Measurements from ENCODE around the gene WNT7A. TPM values are rescaled to one million over a fixed set of nuclear protein-coding genes. Genes with fewer than 3 reads are reported as not detected.

Gene WNT7A
- total and polyA plus RNA-seq, 4 experiments from 2014 or later = 8.3 to 19.3 (median 13.5) TPM

DNA sequence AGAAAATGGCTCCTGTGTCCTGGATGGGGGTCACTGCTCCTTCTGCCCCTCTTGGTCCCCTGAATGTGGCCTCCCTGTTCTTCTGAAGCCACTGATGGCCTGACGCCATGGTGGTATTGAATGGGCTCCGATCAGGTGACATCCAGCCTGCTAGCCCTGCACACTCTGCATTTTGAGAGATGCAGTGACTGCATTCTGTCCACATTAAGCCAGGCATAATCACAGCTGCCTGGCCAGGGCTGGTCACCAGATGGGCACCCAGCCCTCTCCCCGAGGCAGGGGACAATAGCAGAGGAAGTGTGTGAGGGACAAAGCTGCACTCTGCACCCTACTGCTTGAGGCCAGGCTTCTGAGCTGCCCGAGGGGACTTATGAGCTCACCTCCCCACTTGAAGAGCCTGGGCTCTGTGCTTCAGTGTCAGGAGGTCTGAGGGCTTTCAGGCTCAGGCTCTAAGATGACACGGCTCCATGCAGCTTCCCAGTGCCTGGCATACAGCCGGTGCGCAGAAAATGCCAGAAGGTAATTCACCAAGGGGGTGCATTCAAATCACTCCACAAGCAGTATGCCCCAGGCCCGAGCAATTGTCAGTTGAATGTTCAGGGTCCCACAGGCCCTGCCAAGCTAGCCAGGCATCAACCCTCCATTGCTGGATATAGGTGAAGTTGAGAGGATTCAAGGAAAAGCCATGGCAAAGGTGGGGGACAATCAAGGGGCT lies 56.8 kb downstream of the WNT7A start:
- intact Hi-C loops (cut with micrococcal nuclease) = no loop called here
- ChIA-PET CTCF (ENCODE audit: partially characterized antibody) (interaction anchor here (1.0 to 2.3 kb wide), 2 partner anchors 58 to 61 kb away, joined by 4 to 10 read pairs; no protein-coding TSS in a partner anchor), POLR2A (ENCODE audit: partially characterized antibody) (no interaction called here)
- H3K9me3 ChIP-seq (ENCODE audit: control insufficient read depth in 1 of 2, low read length in 2 of 2) = no peaks in the 10 kb centered on the region
- Mint-ChIP-seq H3K27me3 (no peaks in the 10 kb centered on the region), H3K27ac (peak overlapping the region in 1 of 7 donors; percentile 59), H3K9me3 (peaks cover 0 to 16% (median 9%) of the 10 kb centered on the region in 8 donors), H3K36me3 (peaks cover 29 to 52% of the 10 kb centered on the region in 2 donors), H3K4me1 (peaks cover 2 to 30% (median 9%) of the 10 kb centered on the region in 4 donors), H3K4me3 (no peak overlapping the region)
- DNase-seq = no peak
- no peaks in the 10 kb centered on the region for H3K27me3 ChIP-seq (ENCODE audit: insufficient read depth, low read length)
- H3K4me1 ChIP-seq (ENCODE audit: insufficient read depth, low read length) = no peaks in the 10 kb centered on the region
- H3K27ac ChIP-seq (ENCODE audit: low read depth, low read length) = no peak overlapping the region
- no peak overlapping the region for H3K4me3 ChIP-seq (ENCODE audit: low read length in 2 of 2)
- H3K36me3 ChIP-seq (ENCODE audit: insufficient read depth, low read length) = no peaks in the 10 kb centered on the region

- no peak overlapping the region for H3K27ac Mint-ChIP-seq
- ChIA-PET CTCF (ENCODE audit: partially characterized antibody) (no interaction called here), POLR2A (ENCODE audit: partially characterized antibody) (interaction anchor here (1.0 kb wide), 1 partner anchor 9 kb away, joined by 3 read pairs; no protein-coding TSS in a partner anchor)
- Histone ChIP-seq H3K9me3 (ENCODE audit: control insufficient read depth in 1 of 2, low read length in 2 of 2) (peaks cover 0 to 2% of the 10 kb centered on the region in 2 donors), H3K4me1 (ENCODE audit: insufficient read depth, low read length) (no peaks in the 10 kb centered on the region), H3K27me3 (ENCODE audit: insufficient read depth, low read length) (no peaks in the 10 kb centered on the region), H3K27ac (ENCODE audit: low read depth, low read length) (no peak overlapping the region), H3K4me3 (ENCODE audit: low read length in 2 of 2) (no peak overlapping the region), H3K36me3 (ENCODE audit: insufficient read depth, low read length) (no peaks in the 10 kb centered on the region)
- peaks cover 2 to 26% (median 9%) of the 10 kb centered on the region in 4 donors for H3K4me1 Mint-ChIP-seq
- no peaks in the 10 kb centered on the region for H3K27me3 Mint-ChIP-seq
- no peak overlapping the region for H3K4me3 Mint-ChIP-seq
- no peak for DNase-seq
- peaks cover 36 to 62% of the 10 kb centered on the region in 2 donors for H3K36me3 Mint-ChIP-seq
- peaks cover 0 to 21% (median 12%) of the 10 kb centered on the region in 8 donors for H3K9me3 Mint-ChIP-seq
- intact Hi-C loops (cut with micrococcal nuclease) = no loop called here
Observed at GRCh38 chr3:13822042-13822441, 57.8 kb downstream of the WNT7A start.

DNA sequence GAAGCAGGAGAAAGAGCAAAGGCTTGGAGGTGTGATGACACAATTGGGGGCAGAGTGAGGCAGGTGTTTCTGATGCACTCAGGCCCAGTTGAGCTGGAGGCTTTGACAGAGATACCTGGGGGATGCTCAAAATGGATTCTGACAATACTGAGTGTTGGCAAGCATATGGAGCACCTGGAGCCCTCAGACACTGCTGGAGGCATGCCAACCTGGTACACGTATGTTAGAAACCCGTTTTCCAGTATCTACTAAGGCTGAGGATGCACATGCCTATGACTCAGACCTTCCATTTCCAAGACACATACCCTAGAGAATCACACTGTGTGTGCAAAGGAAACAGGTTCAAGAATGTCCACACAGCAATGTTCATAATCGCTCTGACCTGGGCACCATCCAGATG lies 58.7 kb downstream of the WNT7A start:
- Mint-ChIP-seq H3K9me3 (peaks cover 0 to 30% (median 15%) of the 10 kb centered on the region in 8 donors), H3K4me1 (peaks cover 0 to 17% (median 2%) of the 10 kb centered on the region in 4 donors), H3K36me3 (peaks cover 43 to 71% of the 10 kb centered on the region in 2 donors), H3K27me3 (no peaks in the 10 kb centered on the region), H3K4me3 (no peak overlapping the region), H3K27ac (peak overlapping the region in 2 of 7 donors; percentile 22 to 81)
- Histone ChIP-seq H3K9me3 (ENCODE audit: control insufficient read depth in 1 of 2, low read length in 2 of 2) (peaks cover 0 to 11% of the 10 kb centered on the region in 2 donors), H3K4me3 (ENCODE audit: low read length in 2 of 2) (no peak overlapping the region), H3K36me3 (ENCODE audit: insufficient read depth, low read length) (no peaks in the 10 kb centered on the region), H3K27me3 (ENCODE audit: insufficient read depth, low read length) (no peaks in the 10 kb centered on the region), H3K27ac (ENCODE audit: low read depth, low read length) (no peak overlapping the region), H3K4me1 (ENCODE audit: insufficient read depth, low read length) (no peaks in the 10 kb centered on the region)
- POLR2A ChIA-PET (ENCODE audit: partially characterized antibody) = no interaction called here
- DNase-seq = no peak
- intact Hi-C loops (cut with micrococcal nuclease) = no loop called here
- CTCF ChIA-PET (ENCODE audit: partially characterized antibody) = no interaction called here

DNA sequence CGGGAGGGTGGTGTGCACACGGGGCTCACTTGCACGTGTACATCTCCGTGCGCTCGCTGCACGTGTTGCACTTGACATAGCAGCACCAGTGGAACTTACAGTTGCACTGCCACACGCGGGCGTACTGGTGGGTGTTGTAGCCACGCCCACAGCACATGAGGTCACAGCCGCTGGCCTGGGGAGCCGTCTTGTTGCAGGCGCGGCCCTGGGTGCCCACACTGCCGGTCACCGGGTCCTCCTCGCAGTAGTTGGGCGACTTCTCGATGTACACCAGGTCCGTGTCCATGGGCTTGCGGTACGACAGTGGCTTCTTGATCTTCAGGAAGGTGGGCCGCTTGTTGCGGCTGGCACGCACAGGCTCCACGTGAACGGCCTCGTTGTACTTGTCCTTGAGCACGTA lies 61.0 kb downstream of the WNT7A start:
- Histone ChIP-seq H3K4me1 (ENCODE audit: insufficient read depth, low read length) (no peaks in the 10 kb centered on the region), H3K36me3 (ENCODE audit: insufficient read depth, low read length) (no peaks in the 10 kb centered on the region), H3K4me3 (ENCODE audit: low read length in 2 of 2) (no peak overlapping the region), H3K9me3 (ENCODE audit: control insufficient read depth in 1 of 2, low read length in 2 of 2) (peaks cover 0 to 27% of the 10 kb centered on the region in 2 donors), H3K27me3 (ENCODE audit: insufficient read depth, low read length) (no peaks in the 10 kb centered on the region), H3K27ac (ENCODE audit: low read depth, low read length) (no peak overlapping the region)
- Mint-ChIP-seq H3K4me1 (peaks cover 0 to 7% (median under 1%) of the 10 kb centered on the region in 4 donors), H3K27ac (no peak overlapping the region), H3K27me3 (no peaks in the 10 kb centered on the region), H3K4me3 (no peak overlapping the region), H3K9me3 (peaks cover 5 to 48% (median 21%) of the 10 kb centered on the region in 8 donors), H3K36me3 (peaks cover 46 to 72% of the 10 kb centered on the region in 2 donors)
- ChIA-PET POLR2A (ENCODE audit: partially characterized antibody) (no interaction called here), CTCF (ENCODE audit: partially characterized antibody) (interaction anchor here (1.1 kb wide), 1 partner anchor 61 kb away, joined by 3 read pairs; the partner anchor contains the start of gene WNT7A)
- intact Hi-C loops (cut with micrococcal nuclease) = no loop called here
- DNase-seq = no peak

DNA sequence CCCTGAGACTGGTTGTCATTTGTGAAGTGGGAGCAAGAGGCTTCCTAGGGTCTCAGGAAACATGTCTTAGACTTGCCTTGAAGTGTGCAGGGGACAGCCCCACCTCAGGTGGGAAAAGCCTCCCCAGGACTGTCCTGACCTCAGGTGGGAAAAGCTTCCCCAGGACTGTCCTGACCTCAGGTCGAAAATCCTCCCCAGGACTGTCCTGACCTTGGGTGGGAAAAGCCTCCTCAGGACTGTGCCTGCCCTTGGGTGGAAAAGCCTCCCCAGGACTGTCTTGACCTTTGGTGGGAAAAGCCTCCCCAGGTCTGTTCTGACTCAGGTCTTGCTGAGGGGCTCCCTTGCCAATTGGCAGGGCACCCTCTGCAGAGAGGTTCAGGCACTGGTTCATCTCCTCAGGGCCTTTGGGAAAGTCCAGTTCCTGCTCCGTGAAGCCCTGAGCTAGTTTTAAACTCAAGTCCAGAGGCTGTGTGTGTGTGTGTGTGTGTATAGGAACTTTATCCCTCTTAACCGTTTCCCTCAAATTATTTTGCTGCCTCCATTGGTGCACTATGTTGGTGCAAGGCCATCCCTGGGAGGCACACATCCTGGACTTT lies 64.7 kb downstream of the WNT7A start:
- no peak for DNase-seq
- H3K27me3 Mint-ChIP-seq = no peaks in the 10 kb centered on the region
- H3K9me3 ChIP-seq (ENCODE audit: control insufficient read depth in 1 of 2, low read length in 2 of 2) = peaks cover 0 to 40% of the 10 kb centered on the region in 2 donors

DNA sequence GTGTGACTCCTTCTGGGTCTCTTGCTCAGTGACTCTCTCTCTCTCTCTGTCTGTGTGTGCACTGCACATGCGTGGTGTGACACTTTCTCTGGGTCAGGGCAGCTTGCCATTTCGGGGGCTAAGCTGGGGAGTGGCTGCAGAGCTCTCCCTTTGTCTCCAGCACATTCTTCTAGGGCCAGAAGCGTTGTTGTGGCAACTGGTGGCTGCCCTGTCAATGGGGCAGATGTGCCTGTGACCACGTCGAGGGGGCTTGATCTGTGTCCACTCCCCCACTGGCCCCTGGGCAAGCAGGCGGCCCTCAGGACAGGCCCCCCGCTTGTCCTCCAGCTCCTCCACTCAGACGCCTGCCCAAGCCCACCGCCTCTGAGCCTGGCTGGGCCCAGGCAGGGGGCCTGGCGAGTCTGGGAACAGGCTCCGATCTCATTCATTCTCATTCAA lies 67.8 kb downstream of the WNT7A start:
- Histone ChIP-seq H3K27ac (ENCODE audit: low read depth, low read length) (no peak overlapping the region), H3K9me3 (ENCODE audit: control insufficient read depth in 1 of 2, low read length in 2 of 2) (peaks cover 0 to 38% of the 10 kb centered on the region in 2 donors), H3K4me3 (ENCODE audit: low read length in 2 of 2) (no peak overlapping the region), H3K4me1 (ENCODE audit: insufficient read depth, low read length) (no peaks in the 10 kb centered on the region), H3K36me3 (ENCODE audit: insufficient read depth, low read length) (no peaks in the 10 kb centered on the region), H3K27me3 (ENCODE audit: insufficient read depth, low read length) (no peaks in the 10 kb centered on the region)
- intact Hi-C loops (cut with micrococcal nuclease) = no loop called here
- no peak overlapping the region for H3K4me3 Mint-ChIP-seq
- H3K4me1 Mint-ChIP-seq = no peaks in the 10 kb centered on the region
- CTCF ChIA-PET (ENCODE audit: partially characterized antibody) = interaction anchor here (0.9 kb wide), 1 partner anchor 164 kb away, joined by 4 read pairs; no protein-coding TSS in a partner anchor
- H3K36me3 Mint-ChIP-seq = peaks cover 26 to 37% of the 10 kb centered on the region in 2 donors
- H3K27ac Mint-ChIP-seq = no peak overlapping the region
- no peak for DNase-seq
- POLR2A ChIA-PET (ENCODE audit: partially characterized antibody) = no interaction called here
- peaks cover 2 to 3% of the 10 kb centered on the region in 2 donors for H3K27me3 Mint-ChIP-seq
- H3K9me3 Mint-ChIP-seq = peaks cover 3 to 45% (median 13%) of the 10 kb centered on the region in 8 donors

More for the DNA sequence above, 64.7 kb downstream of the WNT7A start:
- no peaks in the 10 kb centered on the region for H3K4me1 ChIP-seq (ENCODE audit: insufficient read depth, low read length)
- Mint-ChIP-seq H3K27ac (no peak overlapping the region), H3K9me3 (peaks cover 8 to 58% (median 21%) of the 10 kb centered on the region in 8 donors), H3K36me3 (peaks cover 47 to 62% of the 10 kb centered on the region in 2 donors), H3K4me3 (no peak overlapping the region), H3K4me1 (peaks cover 0 to 1% (median 0%) of the 10 kb centered on the region in 4 donors)
- ChIA-PET CTCF (ENCODE audit: partially characterized antibody) (no interaction called here), POLR2A (ENCODE audit: partially characterized antibody) (interaction anchor here (1.5 kb wide), 1 partner anchor 64 kb away, joined by 3 read pairs; the partner anchor contains the start of gene WNT7A)
- no peaks in the 10 kb centered on the region for H3K27me3 ChIP-seq (ENCODE audit: insufficient read depth, low read length)
- H3K4me3 ChIP-seq (ENCODE audit: low read length in 2 of 2) = no peak overlapping the region
- intact Hi-C loops (cut with micrococcal nuclease) = no loop called here
- H3K36me3 ChIP-seq (ENCODE audit: insufficient read depth, low read length) = no peaks in the 10 kb centered on the region
- H3K27ac ChIP-seq (ENCODE audit: low read depth, low read length) = no peak overlapping the region

GRCh38 chr3:13811614-13812013 lies 68.3 kb downstream of the WNT7A start:
- no peak for DNase-seq
- Histone ChIP-seq H3K27me3 (ENCODE audit: insufficient read depth, low read length) (no peaks in the 10 kb centered on the region), H3K36me3 (ENCODE audit: insufficient read depth, low read length) (no peaks in the 10 kb centered on the region), H3K4me3 (ENCODE audit: low read length in 2 of 2) (no peak overlapping the region), H3K4me1 (ENCODE audit: insufficient read depth, low read length) (no peaks in the 10 kb centered on the region), H3K9me3 (ENCODE audit: control insufficient read depth in 1 of 2, low read length in 2 of 2) (peaks cover 0 to 34% of the 10 kb centered on the region in 2 donors), H3K27ac (ENCODE audit: low read depth, low read length) (no peak overlapping the region)
- Mint-ChIP-seq H3K4me3 (no peak overlapping the region), H3K36me3 (peaks cover 22 to 33% of the 10 kb centered on the region in 2 donors), H3K27me3 (peaks cover 2 to 3% of the 10 kb centered on the region in 2 donors), H3K4me1 (no peaks in the 10 kb centered on the region), H3K9me3 (peaks cover 2 to 45% (median 14%) of the 10 kb centered on the region in 8 donors), H3K27ac (no peak overlapping the region)
- intact Hi-C loops (cut with micrococcal nuclease) = no loop called here
- POLR2A ChIA-PET (ENCODE audit: partially characterized antibody) = interaction anchor here (1.4 kb wide), 1 partner anchor 69 kb away, joined by 4 read pairs; the partner anchor contains the start of gene WNT7A
- CTCF ChIA-PET (ENCODE audit: partially characterized antibody) = interaction anchor here (0.9 kb wide), 1 partner anchor 163 kb away, joined by 4 read pairs; no protein-coding TSS in a partner anchor
